Measurements from ENCODE around the gene MTPN. TPM values are rescaled to one million over a fixed set of nuclear protein-coding genes. Genes with fewer than 3 reads are reported as not detected.

Gene MTPN
- total and polyA plus RNA-seq, 5 experiments from 2014 or later: 60.5 to 100 (median 74.1) TPM

- POLR2A ChIA-PET: no interaction called here
- no peak for ATAC-seq
- H3K9me3 Mint-ChIP-seq: no peaks in the 10 kb centered on the region
- H3K27ac Mint-ChIP-seq: peak overlapping the region in 5 of 10 donors; percentile 8 to 89 (median 37)
- no peak for DNase-seq
- peaks cover 27 to 52% (median 37%) of the 10 kb centered on the region in 4 donors for H3K4me1 Mint-ChIP-seq
- H3K4me3 Mint-ChIP-seq: no peak overlapping the region
- peaks cover 0 to 55% (median 20%) of the 10 kb centered on the region in 3 donors for H3K36me3 Mint-ChIP-seq
- H3K27me3 Mint-ChIP-seq: no peaks in the 10 kb centered on the region
Measured at GRCh38 chr7:135930565-135931461, 46.3 kb downstream of the MTPN start.

DNA sequence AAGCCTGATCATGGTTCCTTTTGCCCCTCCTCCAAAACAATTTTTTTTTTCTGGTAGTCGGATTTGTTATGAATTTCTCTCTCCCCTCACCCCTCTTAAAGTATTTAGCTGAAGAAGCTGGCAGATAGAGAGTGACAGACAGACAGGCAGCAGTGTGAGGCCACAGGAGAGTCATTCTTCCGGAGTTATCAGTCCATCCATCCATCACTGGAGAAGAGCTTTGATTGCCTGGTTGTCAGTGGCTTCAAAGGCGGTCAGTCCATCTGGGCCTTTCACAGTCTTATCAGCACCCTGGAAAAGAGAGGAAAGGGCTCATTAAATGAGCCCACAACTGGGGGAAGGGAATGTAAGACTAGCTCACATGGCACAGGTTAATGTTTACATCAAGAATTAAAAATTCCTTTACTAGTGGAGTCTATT is 47.4 kb downstream of the MTPN start:
- Mint-ChIP-seq H3K27me3 (no peaks in the 10 kb centered on the region), H3K4me3 (no peak overlapping the region), H3K27ac (peak overlapping the region in 2 of 10 donors; percentile 8 to 37), H3K4me1 (peaks cover 18 to 41% (median 28%) of the 10 kb centered on the region in 4 donors), H3K36me3 (peaks cover 0 to 53% (median 20%) of the 10 kb centered on the region in 3 donors), H3K9me3 (no peaks in the 10 kb centered on the region)
- POLR2A ChIA-PET: no interaction called here
- no peak for ATAC-seq
- DNase-seq: no peak

DNA sequence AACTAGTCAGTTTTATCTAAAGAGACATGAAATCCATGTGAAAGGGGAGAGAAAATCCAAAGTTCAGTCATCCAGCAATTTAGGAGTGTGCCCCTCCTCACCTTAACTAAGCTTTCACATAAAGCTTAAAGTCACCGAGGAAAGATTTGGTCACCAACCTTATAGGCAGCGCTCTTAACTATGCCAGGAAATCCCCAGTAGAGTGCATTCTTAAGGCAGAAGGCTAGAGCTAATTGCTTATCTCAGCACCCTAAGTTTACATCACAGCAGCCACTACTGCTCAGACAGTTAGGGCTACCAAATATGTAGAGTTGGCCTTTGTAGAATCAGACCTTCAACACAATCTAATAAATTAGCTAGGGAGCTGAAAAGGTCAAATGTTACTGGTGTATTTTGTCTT is 47.9 kb downstream of the MTPN start:
- Mint-ChIP-seq H3K36me3 (peaks cover 0 to 50% (median 20%) of the 10 kb centered on the region in 3 donors), H3K27ac (peak overlapping the region in 2 of 10 donors; percentile 37 to 41), H3K4me3 (no peak overlapping the region), H3K27me3 (no peaks in the 10 kb centered on the region), H3K4me1 (peaks cover 16 to 36% (median 23%) of the 10 kb centered on the region in 4 donors), H3K9me3 (no peaks in the 10 kb centered on the region)
- POLR2A ChIA-PET: no interaction called here
- DNase-seq: no peak
- ATAC-seq: no peak

DNA sequence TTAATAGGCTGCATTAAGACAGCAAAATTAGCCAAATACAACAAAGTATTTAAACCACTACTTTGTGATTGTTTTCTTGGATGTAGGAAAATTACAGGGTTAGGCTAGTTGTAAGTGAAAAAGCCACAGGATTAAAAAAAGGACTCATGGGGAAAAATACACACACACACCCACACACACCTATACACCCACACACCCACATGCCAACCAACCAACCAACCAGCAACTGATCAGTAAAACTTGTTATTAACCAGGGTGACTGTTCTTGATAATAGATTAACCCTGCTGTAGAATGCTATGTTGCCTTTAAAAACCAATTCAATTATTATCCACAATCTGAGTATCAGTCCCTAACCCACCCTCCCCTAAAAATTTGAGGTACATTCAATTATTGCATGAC is 49.0 kb downstream of the MTPN start:
- H3K27ac Mint-ChIP-seq: peak overlapping the region in 1 of 10 donors; percentile 31
- no peaks in the 10 kb centered on the region for H3K9me3 Mint-ChIP-seq
- H3K27me3 Mint-ChIP-seq: no peaks in the 10 kb centered on the region
- DNase-seq: no peak
- POLR2A ChIA-PET: no interaction called here
- no peak for ATAC-seq
- peaks cover 0 to 50% (median 20%) of the 10 kb centered on the region in 3 donors for H3K36me3 Mint-ChIP-seq
- no peak overlapping the region for H3K4me3 Mint-ChIP-seq
- peaks cover 9 to 28% (median 13%) of the 10 kb centered on the region in 4 donors for H3K4me1 Mint-ChIP-seq

- Mint-ChIP-seq H3K27me3 (no peaks in the 10 kb centered on the region), H3K9me3 (peaks cover 0 to 16% (median 0%) of the 10 kb centered on the region in 9 donors), H3K4me1 (peaks cover 1 to 11% (median 4%) of the 10 kb centered on the region in 4 donors), H3K36me3 (peaks cover 7 to 44% (median 28%) of the 10 kb centered on the region in 3 donors), H3K4me3 (no peak overlapping the region), H3K27ac (no peak overlapping the region)
- ATAC-seq (no peak), DNase-seq (no peak)
- POLR2A ChIA-PET: no interaction called here
Measured at GRCh38 chr7:135925210-135925609, 51.9 kb downstream of the MTPN start.

DNA sequence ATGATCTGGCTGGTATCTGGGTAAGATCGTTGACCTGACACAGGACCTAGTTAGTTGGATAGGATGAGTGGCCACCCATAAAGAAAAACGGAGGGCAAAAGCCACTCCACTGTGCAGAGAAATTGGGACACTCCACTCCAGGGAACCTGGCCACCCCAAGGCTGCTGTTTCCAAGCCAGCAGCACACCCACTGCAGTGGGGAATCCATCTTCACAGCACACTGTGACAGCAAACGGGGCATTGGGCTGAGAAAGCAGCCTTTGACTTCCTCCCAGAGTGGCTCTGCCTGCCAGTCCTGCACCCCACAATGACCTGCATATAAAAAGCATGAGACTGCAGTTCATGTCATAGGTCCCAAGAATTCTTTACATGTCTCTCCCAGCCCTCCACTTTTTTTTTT is 52.9 kb downstream of the MTPN start:
- POLR2A ChIA-PET: interaction anchor here (0.5 kb wide), 1 partner anchor 12 kb away, joined by 3 read pairs; no protein-coding TSS in a partner anchor
- no peak for DNase-seq
- peaks cover 0 to 3% (median 2%) of the 10 kb centered on the region in 4 donors for H3K4me1 Mint-ChIP-seq
- no peaks in the 10 kb centered on the region for H3K27me3 Mint-ChIP-seq
- ATAC-seq: no peak
- H3K36me3 Mint-ChIP-seq: peaks cover 7 to 35% (median 20%) of the 10 kb centered on the region in 3 donors
- H3K27ac Mint-ChIP-seq: peak overlapping the region in 1 of 10 donors; percentile 72
- H3K9me3 Mint-ChIP-seq: peaks cover 0 to 16% (median 0%) of the 10 kb centered on the region in 9 donors
- no peak overlapping the region for H3K4me3 Mint-ChIP-seq

DNA sequence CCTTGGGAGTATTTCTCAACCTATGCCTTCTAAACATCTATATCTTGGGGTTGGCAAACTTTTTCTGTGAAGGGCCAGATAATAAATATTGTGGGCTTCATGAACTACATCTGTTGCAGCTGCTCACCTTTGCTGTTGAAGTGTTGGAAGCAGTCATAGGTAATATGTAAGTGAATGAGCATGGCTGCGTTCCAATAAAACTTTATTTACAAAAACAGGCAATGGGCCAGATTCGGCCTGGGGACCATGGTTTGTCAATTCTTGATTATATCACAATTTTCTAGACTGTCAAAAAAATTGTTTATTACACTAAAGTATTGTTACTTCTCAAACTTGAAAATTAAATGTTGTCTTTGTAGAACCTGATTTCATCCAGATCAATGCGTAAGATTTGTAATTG is 54.9 kb downstream of the MTPN start:
- H3K27me3 Mint-ChIP-seq: no peaks in the 10 kb centered on the region
- peaks cover 7 to 17% (median 15%) of the 10 kb centered on the region in 3 donors for H3K36me3 Mint-ChIP-seq
- no peak overlapping the region for H3K27ac Mint-ChIP-seq
- ATAC-seq (no peak), DNase-seq (no peak)
- POLR2A ChIA-PET: no interaction called here
- peaks cover 0 to 7% (median under 1%) of the 10 kb centered on the region in 4 donors for H3K4me1 Mint-ChIP-seq
- H3K4me3 Mint-ChIP-seq: no peak overlapping the region
- H3K9me3 Mint-ChIP-seq: peaks cover 0 to 16% (median 0%) of the 10 kb centered on the region in 9 donors

- Mint-ChIP-seq H3K4me1 (peaks cover 0 to 7% (median under 1%) of the 10 kb centered on the region in 4 donors), H3K36me3 (peaks cover 4 to 13% (median 7%) of the 10 kb centered on the region in 3 donors), H3K27me3 (no peaks in the 10 kb centered on the region), H3K4me3 (no peak overlapping the region), H3K9me3 (peaks cover 0 to 16% (median 0%) of the 10 kb centered on the region in 9 donors), H3K27ac (no peak overlapping the region)
- DNase-seq: no peak
- ATAC-seq: no peak
- POLR2A ChIA-PET: interaction anchor here (0.7 kb wide), 1 partner anchor 48 kb away, joined by 3 read pairs; no protein-coding TSS in a partner anchor
Measured at GRCh38 chr7:135920478-135920877, 56.7 kb downstream of the MTPN start.

DNA sequence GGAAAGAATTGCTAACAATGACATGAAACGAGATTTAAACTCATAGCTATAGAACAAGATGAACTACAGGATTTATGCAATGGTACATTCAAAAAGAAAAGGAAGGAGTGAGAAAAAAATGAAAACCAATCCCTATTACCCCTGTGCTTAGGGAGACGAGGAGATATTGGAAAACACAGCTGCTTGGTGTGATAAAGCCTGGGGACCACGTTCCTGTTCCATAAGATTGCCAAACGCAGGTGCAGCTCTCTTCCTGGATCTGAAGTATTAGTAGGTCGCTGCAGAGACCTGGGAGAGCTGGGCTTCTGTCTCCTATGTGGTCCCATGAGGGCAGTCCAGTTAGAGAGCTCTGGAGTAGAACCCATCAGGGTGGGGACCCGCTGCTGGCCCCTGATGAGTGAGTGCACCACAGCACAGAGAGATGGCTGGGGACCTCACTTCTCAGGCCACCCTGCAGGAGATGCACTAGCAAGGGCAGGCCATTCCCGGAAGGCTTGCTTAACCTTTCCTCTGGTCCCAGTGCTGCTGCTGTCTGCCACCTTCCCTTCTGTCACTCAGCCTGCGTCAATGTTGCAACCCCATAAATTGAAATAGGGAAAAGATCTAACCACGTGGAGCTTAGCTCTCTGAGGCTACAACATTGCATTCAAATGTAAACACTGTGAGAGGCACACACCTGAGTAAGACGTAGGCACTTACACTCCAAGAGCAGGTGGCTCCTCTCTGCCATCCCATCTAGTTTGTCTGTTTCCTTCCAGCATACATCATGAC is 57.9 kb downstream of the MTPN start:
- peaks cover 4 to 13% (median 7%) of the 10 kb centered on the region in 3 donors for H3K36me3 Mint-ChIP-seq
- DNase-seq (no peak), ATAC-seq (no peak)
- H3K27me3 Mint-ChIP-seq: peaks cover 0 to 4% (median 0%) of the 10 kb centered on the region in 5 donors
- peak overlapping the region in 1 of 10 donors; percentile 12 for H3K27ac Mint-ChIP-seq
- POLR2A ChIA-PET: no interaction called here
- H3K9me3 Mint-ChIP-seq: peaks cover 0 to 16% (median 0%) of the 10 kb centered on the region in 9 donors
- H3K4me1 Mint-ChIP-seq: peaks cover 0 to 7% (median under 1%) of the 10 kb centered on the region in 4 donors
- no peak overlapping the region for H3K4me3 Mint-ChIP-seq

GRCh38 chr7:135918134-135918533 is 59.0 kb downstream of the MTPN start:
- DNase-seq (no peak), ATAC-seq (no peak)
- Mint-ChIP-seq H3K36me3 (peaks cover 4 to 13% (median 7%) of the 10 kb centered on the region in 3 donors), H3K27ac (peak overlapping the region in 1 of 10 donors; percentile 6), H3K4me1 (peaks cover 0 to 5% (median 0%) of the 10 kb centered on the region in 4 donors), H3K4me3 (no peak overlapping the region), H3K9me3 (peaks cover 0 to 16% (median 0%) of the 10 kb centered on the region in 9 donors), H3K27me3 (peaks cover 0 to 4% (median 0%) of the 10 kb centered on the region in 5 donors)
- POLR2A ChIA-PET: no interaction called here

- Mint-ChIP-seq H3K36me3 (peaks cover 4 to 13% (median 7%) of the 10 kb centered on the region in 3 donors), H3K27ac (no peak overlapping the region), H3K4me3 (no peak overlapping the region), H3K9me3 (peaks cover 0 to 13% (median 0%) of the 10 kb centered on the region in 9 donors), H3K4me1 (peaks cover 0 to 5% (median 0%) of the 10 kb centered on the region in 4 donors), H3K27me3 (peaks cover 0 to 4% (median 0%) of the 10 kb centered on the region in 5 donors)
- ATAC-seq (no peak), DNase-seq (no peak)
- POLR2A ChIA-PET: no interaction called here
Measured at GRCh38 chr7:135917721-135918120, 59.4 kb downstream of the MTPN start.

DNA sequence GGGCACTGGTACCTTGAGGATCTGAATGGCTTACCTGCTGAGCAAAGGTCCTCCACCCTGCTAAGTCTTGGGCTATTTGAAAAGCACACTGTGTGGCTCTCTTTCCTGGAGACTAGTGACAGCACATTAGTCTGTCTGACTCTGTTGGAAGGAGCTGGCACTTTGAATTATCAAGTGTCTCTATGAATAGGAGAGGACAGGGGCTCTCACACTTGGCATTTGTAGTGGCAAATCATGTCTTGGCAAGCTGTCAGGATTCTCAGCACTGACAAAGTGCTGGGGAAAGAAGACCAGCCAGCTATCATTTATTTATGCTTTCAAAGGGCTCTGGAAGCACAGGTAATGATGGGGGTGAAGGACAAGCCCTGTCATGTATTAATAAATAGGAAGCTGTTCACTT is 62.8 kb downstream of the MTPN start:
- peaks cover 0 to 5% (median under 1%) of the 10 kb centered on the region in 4 donors for H3K4me1 Mint-ChIP-seq
- POLR2A ChIA-PET: no interaction called here
- ATAC-seq: no peak

More for the DNA sequence above, 62.8 kb downstream of the MTPN start:
- Mint-ChIP-seq H3K9me3 (no peaks in the 10 kb centered on the region), H3K27ac (no peak overlapping the region), H3K27me3 (peaks cover 0 to 4% (median 0%) of the 10 kb centered on the region in 5 donors), H3K36me3 (peaks cover 0 to 4% (median 0%) of the 10 kb centered on the region in 3 donors), H3K4me3 (no peak overlapping the region)
- DNase-seq: no peak
